MCF 10A (cell line): ENCODE measurements around the gene GSS. TPM values are rescaled to one million over a fixed set of nuclear protein-coding genes. Genes with fewer than 3 reads are reported as not detected.

ENCODE experiments used
- BruUV-seq: library from RNA; stranded (reverse); fragments of 400-500 nt; replicated peaks from 2 replicates; lab custom pipeline; 2021; lab: Mats Ljungman, UMichigan
- CTCF ChIA-PET: fragments of 300-600 bp; sonication (Branson Sonifier 250); formaldehyde crosslinking; extraction: SDS; loops from one replicate; lab custom pipeline; 2021; ENCODE audit warnings: antibody characterized with exemption, inconsistent platforms; lab: Yijun Ruan, JAX
- POLR2A ChIA-PET: fragments of 300-600, 350-650 bp; sonication (Branson Sonifier 250); formaldehyde crosslinking; extraction: SDS; loops from one replicate; lab custom pipeline; 2020; ENCODE audit warnings: antibody characterized with exemption, inconsistent platforms; lab: Yijun Ruan, JAX
- DNase-seq: peaks from one replicate; pipeline ENCODE4 v3.0.0-alpha.2; 2018; ENCODE audit not compliant: unreplicated experiment
- H3K27ac Mint-ChIP-seq: one replicate; pipeline ENCODE4 v1.8.0; 2022; ENCODE audit warnings: mild to moderate bottlenecking, low read depth, mixed read lengths; ENCODE audit not compliant: unreplicated experiment
- H3K27me3 Mint-ChIP-seq: one replicate; pipeline ENCODE4 v1.8.0; 2022; ENCODE audit warnings: mixed read lengths; ENCODE audit not compliant: insufficient read depth, unreplicated experiment
- H3K36me3 Mint-ChIP-seq: one replicate; pipeline ENCODE4 v1.8.0; 2022; ENCODE audit warnings: mild to moderate bottlenecking, moderate library complexity, mixed read lengths; ENCODE audit not compliant: insufficient read depth, unreplicated experiment
- H3K4me1 Mint-ChIP-seq: one replicate; pipeline ENCODE4 v1.8.0; 2022; ENCODE audit warnings: mixed read lengths; ENCODE audit not compliant: insufficient read depth, unreplicated experiment
- H3K4me3 Mint-ChIP-seq: one replicate; pipeline ENCODE4 v1.8.0; 2022; ENCODE audit warnings: mild to moderate bottlenecking, moderate library complexity, mixed read lengths; ENCODE audit not compliant: unreplicated experiment
- H3K9me3 Mint-ChIP-seq: one replicate; pipeline ENCODE4 v1.8.0; 2022; ENCODE audit warnings: mixed read lengths; ENCODE audit not compliant: unreplicated experiment
- CTCF ChIP-seq: fragments of 200-600 bp; IDR thresholded peaks from one replicate; pipeline ENCODE4 v1.8.0; 2022; ENCODE audit warnings: antibody characterized with exemption, mild to moderate bottlenecking; ENCODE audit not compliant: unreplicated experiment
- intact Hi-C: fragments of 100-400 bp; cut with micrococcal nuclease; formaldehyde crosslinking; loops from 2 replicates; pipeline ENCODE4 v1.14.1; 2022
- total RNA-seq: library from RNA; stranded (reverse); gene quantifications from 2 replicates; pipeline ENCODE4 v1.2.3, GENCODE V29; 2022

GSS gene
- total RNA-seq, 1 experiment from 2014 or later, result 115 TPM

- no peaks in the 10 kb centered on the region for H3K9me3 Mint-ChIP-seq
- H3K4me3 Mint-ChIP-seq, result no peak overlapping the region
- peaks cover 8% of the 10 kb centered on the region for H3K27me3 Mint-ChIP-seq
- peaks cover 6% of the 10 kb centered on the region for H3K4me1 Mint-ChIP-seq
- intact Hi-C loops, result no loop called here
- ChIA-PET POLR2A (interaction anchor here (0.8 to 1.9 kb wide), 3 partner anchors 10 to 66 kb away, joined by 3 to 4 read pairs (median 4); no protein-coding TSS in a partner anchor), CTCF (interaction anchor here (0.7 to 0.8 kb wide), 2 partner anchors 115 to 119 kb away, joined by 4 read pairs; no protein-coding TSS in a partner anchor)
- TF ChIP-seq CTCF, result no peak
- BruUV-seq, result no TSS peak
- DNase-seq, result no peak
- H3K27ac Mint-ChIP-seq, result no peak overlapping the region
- H3K36me3 Mint-ChIP-seq, result peaks cover 10% of the 10 kb centered on the region
These were observed 33.5 kb upstream of the GSS start for GRCh38 chr20:34989118-34989517.

- no TSS peak for BruUV-seq
- POLR2A ChIA-PET, result interaction anchor here (1.9 kb wide), 1 partner anchor 11 kb away, joined by 4 read pairs; no protein-coding TSS in a partner anchor
- peaks cover 6% of the 10 kb centered on the region for H3K4me1 Mint-ChIP-seq
- intact Hi-C loops, result no loop called here
- H3K27ac Mint-ChIP-seq, result no peak overlapping the region
- no peaks in the 10 kb centered on the region for H3K9me3 Mint-ChIP-seq
- no peak overlapping the region for H3K4me3 Mint-ChIP-seq
- peaks cover 15% of the 10 kb centered on the region for H3K36me3 Mint-ChIP-seq
- CTCF ChIA-PET, result interaction anchor here (0.5 to 2.2 kb wide), 5 partner anchors 20 to 405 kb away, joined by 3 to 6 read pairs (median 3); partner anchors contain the start of gene GGT7
- TF ChIP-seq CTCF, result no peak
- no peak for DNase-seq
- peaks cover 8% of the 10 kb centered on the region for H3K27me3 Mint-ChIP-seq
These were observed 32.6 kb upstream of the GSS start for GRCh38 chr20:34988191-34988540.

GRCh38 chr20:34987288-34988190 is 31.9 kb upstream of the GSS start:
- BruUV-seq, result no TSS peak
- intact Hi-C loops, result no loop called here
- no peak for TF ChIP-seq CTCF
- CTCF ChIA-PET, result interaction anchor here (0.6 to 2.2 kb wide), 3 partner anchors 21 to 115 kb away, joined by 3 to 6 read pairs (median 3); partner anchors contain the start of gene GGT7
- Mint-ChIP-seq H3K4me3 (no peak overlapping the region), H3K36me3 (peaks cover 14% of the 10 kb centered on the region), H3K4me1 (peaks cover 6% of the 10 kb centered on the region), H3K9me3 (no peaks in the 10 kb centered on the region), H3K27me3 (peaks cover 8% of the 10 kb centered on the region), H3K27ac (no peak overlapping the region)
- no peak for DNase-seq
- POLR2A ChIA-PET, result interaction anchor here (1.0 to 1.1 kb wide), 2 partner anchors 10 to 12 kb away, joined by 4 read pairs; no protein-coding TSS in a partner anchor
